Activated T-cell treated with anti-CD3 and anti-CD28 coated beads, Interleukin-2, amount 50 U/mL, for 4 hours (primary cell): ENCODE results near the gene KLF11. TPM values are rescaled to one million over a fixed set of nuclear protein-coding genes. Genes with fewer than 3 reads are reported as not detected.

Experiments
- ATAC-seq, 2 donors: fragments of 200-7000 bp; cut with Tn5 transposase; one replicate each; pipeline ENCODE4 v1.10.0; 2021
- DNase-seq: peaks from one replicate; pipeline ENCODE4 v3.0.0-alpha.2; 2020
- H3K27me3 Mint-ChIP-seq: one replicate; pipeline ENCODE4 v1.8.0; 2021; ENCODE audit warnings: low read depth, mixed read lengths
- H3K36me3 Mint-ChIP-seq: one replicate; pipeline ENCODE4 v1.8.0; 2022; ENCODE audit warnings: mixed read lengths; ENCODE audit not compliant: insufficient read depth
- H3K4me1 Mint-ChIP-seq: one replicate; pipeline ENCODE4 v1.8.0; 2021; ENCODE audit warnings: low read depth, mixed read lengths
- H3K4me3 Mint-ChIP-seq: one replicate; pipeline ENCODE4 v1.8.0; 2021; ENCODE audit warnings: mild to moderate bottlenecking, moderate library complexity, mixed read lengths
- H3K9me3 Mint-ChIP-seq: one replicate; pipeline ENCODE4 v1.8.0; 2021; ENCODE audit warnings: mixed read lengths
- total RNA-seq, 3 donors: library from RNA; stranded (reverse); gene quantifications; one replicate each; pipeline ENCODE4 v1.2.1, GENCODE V29; 2021

The KLF11 gene
- 10 to 100 TPM in 1 of 3 donors, 1 to 10 TPM in 2; 5.2 to 10.2 (median 5.7) TPM for total RNA-seq

GRCh38 chr2:10043256-10043905, at the start of gene KLF11:
Gene KLF11 (plus strand): TSS chr2:10043550. CDS start chr2:10043717, 167 bp downstream.
- peak; percentile 74 to 76 for ATAC-seq
- peak; percentile 74 for DNase-seq
- H3K27me3 Mint-ChIP-seq: no peaks in the 10 kb centered on the region
- peak within 1 kb of the TSS; percentile 80 for H3K4me3 Mint-ChIP-seq
- H3K9me3 Mint-ChIP-seq: no peaks in the 10 kb centered on the region
- H3K4me1 Mint-ChIP-seq: peaks cover 18% of the 10 kb centered on the region
- H3K36me3 Mint-ChIP-seq: peaks cover 7% of the 10 kb centered on the region

GRCh38 chr2:9994462-9994861, 48.9 kb upstream of the KLF11 start:
- Mint-ChIP-seq H3K9me3 (no peaks in the 10 kb centered on the region), H3K36me3 (no peaks in the 10 kb centered on the region), H3K27me3 (no peaks in the 10 kb centered on the region), H3K4me1 (peaks cover 7% of the 10 kb centered on the region), H3K4me3 (no peak overlapping the region)
- ATAC-seq: no peak
- DNase-seq: no peak

GRCh38 chr2:9995059-9995458, 48.3 kb upstream of the KLF11 start:
- DNase-seq (no peak), ATAC-seq (no peak)
- Mint-ChIP-seq H3K4me1 (peaks cover 7% of the 10 kb centered on the region), H3K36me3 (no peaks in the 10 kb centered on the region), H3K4me3 (no peak overlapping the region), H3K27me3 (no peaks in the 10 kb centered on the region), H3K9me3 (no peaks in the 10 kb centered on the region)

DNA sequence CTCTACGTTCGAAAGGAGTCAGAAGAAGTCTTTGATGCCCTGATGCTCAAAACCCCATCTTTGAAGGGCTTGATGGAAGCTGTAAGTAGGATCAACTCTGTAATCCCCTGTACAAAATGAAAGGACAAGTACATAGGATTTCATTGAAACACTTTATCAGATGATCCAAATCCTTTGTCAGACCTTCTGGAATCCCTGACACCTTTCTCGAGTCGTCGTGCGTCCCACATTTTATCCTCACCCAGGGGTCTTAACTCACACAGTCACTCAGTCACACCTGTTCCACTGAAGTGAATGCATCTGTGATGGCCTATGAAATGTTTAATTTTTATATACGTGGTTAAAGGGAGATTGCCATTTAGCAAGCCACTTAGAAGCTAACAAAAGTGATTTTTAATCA, 47.0 kb upstream of the KLF11 start:
- Mint-ChIP-seq H3K4me1 (peaks cover 7% of the 10 kb centered on the region), H3K4me3 (no peak overlapping the region), H3K27me3 (no peaks in the 10 kb centered on the region), H3K9me3 (no peaks in the 10 kb centered on the region), H3K36me3 (no peaks in the 10 kb centered on the region)
- DNase-seq (no peak), ATAC-seq (no peak)

DNA sequence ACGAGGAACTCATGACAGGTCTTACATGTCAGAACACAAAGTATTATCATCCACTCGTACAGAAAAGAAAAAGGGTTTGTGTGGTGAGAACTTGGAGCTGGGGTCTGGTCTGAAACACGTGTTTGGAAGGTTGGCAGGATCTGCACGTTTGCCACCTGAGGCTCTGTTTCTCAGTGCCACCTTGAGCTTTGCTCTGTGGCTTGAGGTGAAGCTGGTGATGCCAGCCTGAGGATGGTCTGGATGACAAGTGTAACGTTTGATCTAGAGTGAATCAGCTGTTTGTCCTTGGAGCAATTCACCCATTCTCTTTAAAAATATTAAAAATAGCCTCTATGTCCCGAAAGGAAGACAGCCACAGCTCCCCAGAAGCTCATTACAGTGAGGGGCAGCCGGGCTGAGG, 45.4 kb upstream of the KLF11 start:
- Mint-ChIP-seq H3K36me3 (no peaks in the 10 kb centered on the region), H3K4me3 (no peak overlapping the region), H3K9me3 (no peaks in the 10 kb centered on the region), H3K27me3 (no peaks in the 10 kb centered on the region), H3K4me1 (peaks cover 7% of the 10 kb centered on the region)
- DNase-seq: no peak
- ATAC-seq: no peak

- Mint-ChIP-seq H3K9me3 (no peaks in the 10 kb centered on the region), H3K4me3 (no peak overlapping the region), H3K4me1 (no peaks in the 10 kb centered on the region), H3K27me3 (no peaks in the 10 kb centered on the region), H3K36me3 (no peaks in the 10 kb centered on the region)
- DNase-seq (no peak), ATAC-seq (no peak)
Measured at GRCh38 chr2:9998916-9999654, 44.3 kb upstream of the KLF11 start.

DNA sequence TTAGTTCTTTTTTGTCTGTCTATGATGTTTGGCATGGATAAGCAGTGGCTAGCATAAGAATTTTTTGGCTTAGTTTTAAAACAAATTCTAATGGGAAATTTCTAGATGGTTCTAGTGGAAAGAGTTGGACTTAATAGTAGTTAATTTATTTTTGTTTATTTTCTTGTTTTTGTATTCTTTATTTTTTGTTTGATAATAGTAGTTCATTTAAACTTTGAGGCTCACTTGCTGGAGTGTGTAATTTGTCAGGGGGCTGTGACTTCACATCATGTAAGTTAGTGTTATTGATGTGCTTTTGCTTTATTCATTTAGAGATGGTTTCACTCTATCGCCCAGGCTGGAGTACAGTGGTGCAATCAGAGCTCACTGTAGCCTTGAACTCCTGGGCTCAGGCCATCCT, 43.7 kb upstream of the KLF11 start:
- Mint-ChIP-seq H3K27me3 (no peaks in the 10 kb centered on the region), H3K4me3 (no peak overlapping the region), H3K36me3 (no peaks in the 10 kb centered on the region), H3K9me3 (no peaks in the 10 kb centered on the region), H3K4me1 (no peaks in the 10 kb centered on the region)
- DNase-seq (no peak), ATAC-seq (no peak)

- Mint-ChIP-seq H3K27me3 (peaks cover 4% of the 10 kb centered on the region), H3K4me3 (no peak overlapping the region), H3K9me3 (no peaks in the 10 kb centered on the region), H3K36me3 (no peaks in the 10 kb centered on the region), H3K4me1 (no peaks in the 10 kb centered on the region)
- DNase-seq (no peak), ATAC-seq (no peak)
Measured at GRCh38 chr2:10000541-10000940, 42.8 kb upstream of the KLF11 start.

DNA sequence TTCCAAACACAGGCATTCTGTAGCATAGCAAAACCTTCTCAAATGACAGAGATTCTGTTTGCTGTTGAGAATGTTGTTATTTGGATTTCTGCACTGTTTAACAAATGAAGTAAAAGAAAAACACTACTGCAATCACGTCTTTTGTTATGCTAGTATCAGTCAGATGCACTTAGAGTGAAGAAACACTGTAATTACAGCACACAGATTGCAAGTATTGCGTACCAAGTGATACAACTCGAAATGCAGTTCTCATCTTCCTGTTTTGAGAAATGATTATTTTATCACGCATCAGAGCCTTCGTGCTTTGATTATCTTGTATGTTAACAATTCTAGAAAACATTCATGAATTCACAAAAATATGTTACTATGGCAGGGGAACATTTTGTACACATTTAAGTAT, 41.8 kb upstream of the KLF11 start:
- no peaks in the 10 kb centered on the region for H3K4me1 Mint-ChIP-seq
- no peaks in the 10 kb centered on the region for H3K9me3 Mint-ChIP-seq
- no peak overlapping the region for H3K4me3 Mint-ChIP-seq
- DNase-seq (no peak), ATAC-seq (no peak)
- no peaks in the 10 kb centered on the region for H3K36me3 Mint-ChIP-seq
- peaks cover 12% of the 10 kb centered on the region for H3K27me3 Mint-ChIP-seq

GRCh38 chr2:10002109-10002508, 41.2 kb upstream of the KLF11 start:
- Mint-ChIP-seq H3K36me3 (no peaks in the 10 kb centered on the region), H3K4me3 (no peak overlapping the region), H3K4me1 (no peaks in the 10 kb centered on the region), H3K27me3 (peaks cover 17% of the 10 kb centered on the region), H3K9me3 (no peaks in the 10 kb centered on the region)
- DNase-seq: no peak
- no peak for ATAC-seq

GRCh38 chr2:10002681-10003080, 40.7 kb upstream of the KLF11 start:
- Mint-ChIP-seq H3K4me3 (no peak overlapping the region), H3K36me3 (no peaks in the 10 kb centered on the region), H3K4me1 (no peaks in the 10 kb centered on the region), H3K9me3 (no peaks in the 10 kb centered on the region), H3K27me3 (peaks cover 20% of the 10 kb centered on the region)
- no peak for ATAC-seq
- DNase-seq: no peak

GRCh38 chr2:10003206-10004125, 39.9 kb upstream of the KLF11 start:
- H3K4me3 Mint-ChIP-seq: no peak overlapping the region
- H3K27me3 Mint-ChIP-seq: peaks cover 25% of the 10 kb centered on the region
- no peaks in the 10 kb centered on the region for H3K36me3 Mint-ChIP-seq
- no peak for ATAC-seq
- no peak for DNase-seq
- H3K9me3 Mint-ChIP-seq: no peaks in the 10 kb centered on the region
- no peaks in the 10 kb centered on the region for H3K4me1 Mint-ChIP-seq

DNA sequence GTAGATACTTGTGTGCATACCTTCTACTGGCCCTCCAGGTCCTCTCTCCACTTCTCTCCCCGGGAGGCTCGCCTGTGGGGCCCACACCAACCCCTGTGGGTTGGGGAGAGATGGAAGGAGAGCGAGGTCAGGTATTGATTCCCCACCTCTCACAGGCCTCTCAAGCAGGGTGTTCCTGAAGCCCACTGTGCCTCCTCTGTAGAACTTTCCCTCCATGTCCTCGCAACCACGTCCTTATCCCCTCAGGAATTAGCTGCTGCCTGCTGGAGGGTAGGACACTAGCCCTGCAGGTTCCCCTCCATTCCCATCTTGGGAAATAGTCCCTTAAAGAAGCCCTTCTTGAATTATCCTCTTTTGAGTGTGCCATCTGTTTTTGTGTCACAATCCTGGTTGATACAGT, 38.9 kb upstream of the KLF11 start:
- ATAC-seq (no peak), DNase-seq (no peak)
- Mint-ChIP-seq H3K9me3 (no peaks in the 10 kb centered on the region), H3K4me3 (no peak overlapping the region), H3K4me1 (no peaks in the 10 kb centered on the region), H3K27me3 (peaks cover 30% of the 10 kb centered on the region), H3K36me3 (no peaks in the 10 kb centered on the region)

GRCh38 chr2:10004836-10005235, 38.5 kb upstream of the KLF11 start:
- Mint-ChIP-seq H3K4me3 (no peak overlapping the region), H3K9me3 (no peaks in the 10 kb centered on the region), H3K4me1 (no peaks in the 10 kb centered on the region), H3K36me3 (no peaks in the 10 kb centered on the region), H3K27me3 (peaks cover 30% of the 10 kb centered on the region)
- ATAC-seq (no peak), DNase-seq (no peak)
